Osteoblast (primary cell): ENCODE data around the gene ELOVL6. TPM values are rescaled to one million over a fixed set of nuclear protein-coding genes. Genes with fewer than 3 reads are reported as not detected.

Experiments
- DNase-seq: peaks from one replicate; pipeline ENCODE4 v3.0.0; 2011; ENCODE audit warnings: low spot score, mixed read lengths; ENCODE audit not compliant: insufficient read length; ENCODE audit errors: missing footprints
- H2AFZ ChIP-seq: 2 replicates; pipeline ENCODE4 v1.6.0; 2011; ENCODE audit warnings: mild to moderate bottlenecking, low read length
- H3K27ac ChIP-seq: 2 replicates; pipeline ENCODE4 v1.5.1; 2011; ENCODE audit warnings: mild to moderate bottlenecking, low read depth, low read length, moderate library complexity
- H3K27me3 ChIP-seq: 2 replicates; pipeline ENCODE4 v1.6.0; 2012; ENCODE audit warnings: mild to moderate bottlenecking, control low read depth, inconsistent platforms, low read length, moderate library complexity; ENCODE audit not compliant: insufficient read depth
- H3K36me3 ChIP-seq: 2 replicates; pipeline ENCODE4 v1.5.1; 2011; ENCODE audit warnings: mild to moderate bottlenecking, low read length, control low read depth, moderate library complexity; ENCODE audit not compliant: insufficient read depth
- H3K4me1 ChIP-seq: 2 replicates; pipeline ENCODE4 v1.5.1; 2011; ENCODE audit warnings: mild to moderate bottlenecking, low read length, control low read depth, moderate library complexity; ENCODE audit not compliant: insufficient read depth
- H3K4me2 ChIP-seq: 2 replicates; pipeline ENCODE4 v1.6.0; 2011; ENCODE audit warnings: mild to moderate bottlenecking, low read length; ENCODE audit not compliant: insufficient read depth
- H3K4me3 ChIP-seq: fragments of 200-600 bp; sonication (generic); 3 replicates; pipeline ENCODE4 v1.5.1; 2012; ENCODE audit warnings: mild to moderate bottlenecking, low read length, inconsistent platforms; ENCODE audit not compliant: insufficient read depth
- H3K79me2 ChIP-seq: 2 replicates; pipeline ENCODE4 v1.6.0; 2012; ENCODE audit warnings: mild to moderate bottlenecking, low read length, control low read depth, inconsistent platforms; ENCODE audit not compliant: insufficient read depth
- H3K9me3 ChIP-seq: 2 replicates; pipeline ENCODE4 v1.5.1; 2011; ENCODE audit warnings: low read depth, low read length, control low read depth
- H4K20me1 ChIP-seq: 2 replicates; pipeline ENCODE4 v1.6.0; 2012; ENCODE audit warnings: mild to moderate bottlenecking, low read length, control low read depth; ENCODE audit not compliant: insufficient read depth
- total RNA-seq: library from RNA; depleted of rRNA; stranded (reverse); fragments of >200 nt; gene quantifications from 2 replicates; pipeline ENCODE4 v1.2.3, GENCODE V29; 2012
- TF ChIP-seq, protein P1 (sequence below): IDR thresholded peaks from 2 replicates; pipeline ENCODE4 v1.5.1; 2011; ENCODE audit warnings: mild to moderate bottlenecking, low read depth, low read length, moderate library complexity; ENCODE audit errors: extremely low read depth

The ELOVL6 gene
- total RNA-seq, 1 donor: 12.7 TPM

DNA sequence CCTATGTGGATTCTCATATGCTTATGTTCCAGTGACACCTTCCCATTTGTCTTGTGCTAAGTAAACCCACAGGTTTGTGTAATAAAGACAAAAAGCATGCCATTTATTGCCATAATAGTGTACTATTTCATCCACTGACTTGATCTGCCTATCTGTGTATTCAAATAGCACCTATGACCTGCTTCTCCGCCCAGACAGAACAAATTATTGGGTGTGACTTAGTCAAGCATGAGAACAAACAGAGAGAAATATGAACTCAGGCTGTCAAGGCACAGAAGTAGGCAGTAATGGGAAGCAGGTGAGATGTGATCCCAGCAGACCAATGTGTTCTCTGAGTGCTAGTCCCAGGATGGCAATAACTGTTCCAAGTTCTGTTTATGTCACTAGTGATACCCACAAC, 25.4 kb downstream of the ELOVL6 start:
- Histone ChIP-seq H3K9me3 (no peaks in the 10 kb centered on the region), H3K4me2 (no peak overlapping the region), H4K20me1 (no peaks in the 10 kb centered on the region), H3K27me3 (no peaks in the 10 kb centered on the region), H3K79me2 (peaks cover 19% of the 10 kb centered on the region), H3K27ac (no peak overlapping the region), H2AFZ (no peak overlapping the region), H3K36me3 (peaks cover under 1% of the 10 kb centered on the region), H3K4me3 (no peak overlapping the region), H3K4me1 (peaks cover 7% of the 10 kb centered on the region)
- TF ChIP-seq, protein P1, sequence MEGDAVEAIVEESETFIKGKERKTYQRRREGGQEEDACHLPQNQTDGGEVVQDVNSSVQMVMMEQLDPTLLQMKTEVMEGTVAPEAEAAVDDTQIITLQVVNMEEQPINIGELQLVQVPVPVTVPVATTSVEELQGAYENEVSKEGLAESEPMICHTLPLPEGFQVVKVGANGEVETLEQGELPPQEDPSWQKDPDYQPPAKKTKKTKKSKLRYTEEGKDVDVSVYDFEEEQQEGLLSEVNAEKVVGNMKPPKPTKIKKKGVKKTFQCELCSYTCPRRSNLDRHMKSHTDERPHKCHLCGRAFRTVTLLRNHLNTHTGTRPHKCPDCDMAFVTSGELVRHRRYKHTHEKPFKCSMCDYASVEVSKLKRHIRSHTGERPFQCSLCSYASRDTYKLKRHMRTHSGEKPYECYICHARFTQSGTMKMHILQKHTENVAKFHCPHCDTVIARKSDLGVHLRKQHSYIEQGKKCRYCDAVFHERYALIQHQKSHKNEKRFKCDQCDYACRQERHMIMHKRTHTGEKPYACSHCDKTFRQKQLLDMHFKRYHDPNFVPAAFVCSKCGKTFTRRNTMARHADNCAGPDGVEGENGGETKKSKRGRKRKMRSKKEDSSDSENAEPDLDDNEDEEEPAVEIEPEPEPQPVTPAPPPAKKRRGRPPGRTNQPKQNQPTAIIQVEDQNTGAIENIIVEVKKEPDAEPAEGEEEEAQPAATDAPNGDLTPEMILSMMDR: no peak
- DNase-seq: no peak

DNA sequence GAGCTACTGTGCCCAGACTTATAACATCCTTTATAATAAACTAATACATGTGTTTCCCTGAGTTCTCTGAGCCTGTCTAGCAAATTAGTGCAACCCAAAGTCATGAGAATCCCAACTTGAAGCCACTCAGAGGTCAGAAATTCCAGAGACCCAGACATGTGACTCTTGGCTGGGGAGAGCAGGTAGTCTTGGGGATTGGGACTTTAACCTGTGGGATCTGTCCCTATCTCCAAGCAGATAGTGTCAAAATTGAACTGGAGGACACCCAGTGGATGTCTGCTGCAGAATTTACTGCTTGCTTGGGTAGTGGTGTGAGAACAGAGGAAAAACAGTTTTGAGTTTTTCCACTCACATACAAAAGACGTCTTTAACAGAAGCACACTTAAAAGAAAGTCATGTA, 26.4 kb downstream of the ELOVL6 start:
- Histone ChIP-seq H2AFZ (no peak overlapping the region), H3K27ac (no peak overlapping the region), H4K20me1 (no peaks in the 10 kb centered on the region), H3K27me3 (no peaks in the 10 kb centered on the region), H3K4me2 (no peak overlapping the region), H3K4me1 (peaks cover 7% of the 10 kb centered on the region), H3K36me3 (no peaks in the 10 kb centered on the region), H3K9me3 (no peaks in the 10 kb centered on the region), H3K4me3 (no peak overlapping the region), H3K79me2 (peaks cover 19% of the 10 kb centered on the region)
- TF ChIP-seq, protein P1: no peak
- DNase-seq: no peak

GRCh38 chr4:110170861-110171260, 27.6 kb downstream of the ELOVL6 start:
- Histone ChIP-seq H3K27me3 (no peaks in the 10 kb centered on the region), H4K20me1 (no peaks in the 10 kb centered on the region), H3K4me3 (no peak overlapping the region), H3K36me3 (no peaks in the 10 kb centered on the region), H3K27ac (no peak overlapping the region), H3K4me1 (peaks cover 12% of the 10 kb centered on the region), H3K79me2 (peaks cover 19% of the 10 kb centered on the region), H2AFZ (no peak overlapping the region), H3K4me2 (no peak overlapping the region), H3K9me3 (no peaks in the 10 kb centered on the region)
- TF ChIP-seq, protein P1: no peak
- DNase-seq: no peak

DNA sequence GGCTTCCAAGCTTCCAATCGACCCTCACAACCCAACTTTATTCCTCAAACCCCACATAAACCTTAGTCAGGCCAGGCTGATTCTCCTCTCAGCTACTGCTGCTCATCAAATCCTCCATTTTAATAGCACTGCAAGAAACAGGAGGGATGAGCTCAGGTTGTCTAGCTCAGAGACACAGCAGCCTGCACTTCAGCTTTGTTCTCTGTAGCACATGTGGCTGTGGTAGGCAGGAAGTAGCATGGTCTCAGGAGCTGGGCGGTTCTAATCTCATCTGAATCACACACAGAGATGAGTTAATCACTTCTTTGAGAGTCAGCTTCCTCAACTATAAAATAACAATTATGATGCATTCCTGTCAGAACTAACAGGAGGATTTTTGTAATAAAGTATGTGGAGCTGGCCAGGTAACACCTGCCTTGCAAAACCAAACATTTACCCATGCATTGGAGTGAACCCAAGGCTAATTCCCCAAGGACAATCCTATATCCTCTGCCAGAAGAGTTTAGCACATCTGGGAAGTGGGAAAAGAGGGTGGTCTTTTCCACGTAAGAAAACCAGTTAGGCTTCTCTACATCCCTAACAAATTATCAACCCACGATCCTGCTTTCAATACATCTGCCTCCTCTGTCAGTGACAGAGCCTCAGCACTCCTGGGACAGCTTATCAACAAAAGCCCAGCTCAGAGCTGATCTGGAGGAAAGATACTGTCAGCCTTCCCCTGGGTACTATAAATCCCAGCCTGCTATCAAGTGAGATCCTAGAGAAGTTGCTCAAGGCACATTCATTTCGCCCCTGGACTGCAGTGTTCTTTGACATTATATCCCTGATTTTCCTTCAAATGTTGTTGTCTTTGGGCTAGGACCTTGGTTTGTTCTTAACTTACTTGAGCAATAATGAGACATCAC, 32.8 kb downstream of the ELOVL6 start:
- Histone ChIP-seq H2AFZ (no peak overlapping the region), H3K36me3 (no peaks in the 10 kb centered on the region), H3K4me1 (peaks cover 44% of the 10 kb centered on the region), H3K79me2 (peaks cover 20% of the 10 kb centered on the region), H3K4me2 (peak overlapping the region; percentile 49), H3K27ac (peak overlapping the region; percentile 98), H3K9me3 (no peaks in the 10 kb centered on the region), H4K20me1 (no peaks in the 10 kb centered on the region), H3K27me3 (no peaks in the 10 kb centered on the region), H3K4me3 (no peak overlapping the region)
- TF ChIP-seq, protein P1: no peak
- DNase-seq: peak; percentile 57
